Activated CD4-positive, CD25-positive, alpha-beta regulatory T cell treated with anti-CD3 and anti-CD28 coated beads, Interleukin-2, amount 50 U/mL, for 16 hours (primary cell): Measurements from ENCODE around the gene CXorf49B.

Source experiments
- DNase-seq: peaks from one replicate; pipeline ENCODE4 v3.0.0-alpha.2; 2020; ENCODE audit warnings: low read depth, low spot score

Gene CXorf49B

DNA sequence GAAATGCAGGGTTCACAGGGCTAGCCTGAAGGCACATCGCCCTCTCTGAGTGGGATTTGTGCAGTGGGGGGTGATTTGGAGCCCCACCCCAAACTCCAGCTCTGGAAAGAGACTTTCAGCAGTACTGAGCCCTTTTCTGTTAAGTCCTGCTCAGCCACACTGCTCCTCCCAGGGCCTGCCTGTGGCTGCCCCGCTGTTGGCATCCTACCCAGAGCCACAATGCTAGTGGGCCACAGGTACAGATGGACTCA lies 52.7 kb downstream of the CXorf49B start:
- DNase-seq = no peak
